K562 (cell line): ENCODE measurements around the gene FERMT3. TPM values are rescaled to one million over a fixed set of nuclear protein-coding genes. Genes with fewer than 3 reads are reported as not detected.
A peak's percentile ranks its signal among the peaks of the same experiment; 100 is the strongest.

Experiments used
- CREB3 ChIP-seq: fragments of 450-650 bp; conservative IDR thresholded peaks from 2 replicates; pipeline ENCODE4 v1.6.1; 2016; ENCODE audit warnings: missing genetic modification characterization, low read depth, mild to moderate bottlenecking, missing compliant biosample characterization, moderate library complexity
- KAT2B ChIP-seq: IDR thresholded peaks from one replicate; pipeline ENCODE4 v1.6.1; 2012; ENCODE audit warnings: low read depth, mild to moderate bottlenecking, control low read depth, inconsistent platforms, low read length, moderate library complexity
- NR0B1 ChIP-seq: fragments of 450-650 bp; IDR thresholded peaks from one replicate; pipeline ENCODE4 v1.6.1; 2018; ENCODE audit warnings: mild to moderate bottlenecking, moderate library complexity; ENCODE audit not compliant: partially characterized antibody
- PHTF2 ChIP-seq: fragments of 250-450 bp; sonication (Bioruptor Pico); IDR thresholded peaks from 2 replicates; pipeline ENCODE4 v1.5.0; 2021; ENCODE audit warnings: mild to moderate bottlenecking
- PKNOX1 ChIP-seq: fragments of 450-650 bp; IDR thresholded peaks from 2 replicates; pipeline ENCODE4 v1.6.1; 2016
- RNF2 ChIP-seq: sonication (generic); IDR thresholded peaks from 2 replicates; pipeline ENCODE4 v1.6.1; 2016
- SOX6 ChIP-seq: fragments of 450-650 bp; IDR thresholded peaks from 2 replicates; pipeline ENCODE4 v1.6.1; 2014; ENCODE audit warnings: mild to moderate bottlenecking
- ZBTB12 ChIP-seq: fragments of 250-450 bp; sonication (Bioruptor Pico); IDR thresholded peaks from 2 replicates; pipeline ENCODE4 v1.4.0; 2020
- ZNF592 ChIP-seq: fragments of 450-650 bp; IDR thresholded peaks from 2 replicates; pipeline ENCODE4 v1.6.1; 2017; ENCODE audit warnings: antibody characterized with exemption, mild to moderate bottlenecking
- ZNF609 ChIP-seq: sonication (generic); formaldehyde crosslinking; IDR thresholded peaks from 2 replicates; pipeline ENCODE4 v1.8.1; 2023; ENCODE audit warnings: missing genetic modification reagents, mild to moderate bottlenecking, borderline replicate concordance
- polyA plus RNA-seq, 8 experiments: library from polyadenylated mRNA; depleted of rRNA in 4 of 8; stranded (reverse) in 5 of 8; unstranded in 3 of 8; fragments of >200 nt; fragmentation: Nextera tagmentation in 2 of 8; fragmentation: Illumina TruSeq in 1 of 8; extraction: Ambion mirVana in 2 of 8; extraction: Trizol in 1 of 8; gene quantifications; 2 replicates each; pipeline versions ENCODE4 v1.2.1 to v1.2.3, GENCODE V29; 2011 to 2014; ENCODE audit warnings: inconsistent platforms in 1 of 8, missing spikeins in 1 of 8
- total RNA-seq, 7 experiments: library from RNA; depleted of rRNA in 6 of 7; stranded (reverse); fragments of >200 nt in 6 of 7; fragmentation: Illumina TruSeq in 2 of 7; extraction: Trizol in 2 of 7; gene quantifications; 2 replicates each; pipeline versions ENCODE4 v1.2.1 to v1.2.3, GENCODE V29; 2011 to 2021; ENCODE audit warnings: low replicate concordance in 1 of 7

Gene FERMT3
- total and polyA plus RNA-seq, 9 of the 15 experiments (the other 6 are each of a cell fraction or from before 2014, with no cell fraction given) = 3.2 to 275 (median 79.7) TPM

GRCh38 chr11:64268025-64268892 is 61.7 kb downstream of the FERMT3 start (continued):
- TF ChIP-seq ZNF592 = peak; percentile 2; the same call in 1 of the 2 replicates
- TF ChIP-seq CREB3 (tag) = 0 out of 2 replicates have a peak, but pooled peaks have one; percentile 32
- peak; percentile 16; the same call in 1 of the 2 replicates for TF ChIP-seq SOX6
- TF ChIP-seq ZBTB12 (CRISPR knock-in tag) = no peak
- peak; percentile 26; the same call in 1 of the 2 replicates for TF ChIP-seq PKNOX1
- TF ChIP-seq KAT2B = no peak
- TF ChIP-seq NR0B1 = no peak
- TF ChIP-seq ZNF609 (CRISPR knock-in tag) = 0 out of 2 replicates have a peak, but pooled peaks have one; percentile 19
- TF ChIP-seq RNF2 = peak; percentile 31; the same call in 1 of the 2 replicates
- TF ChIP-seq PHTF2 (CRISPR knock-in tag) = no peak
